SK-N-SH (cell line): Measurements from ENCODE around the gene GOLGA8B. TPM values are rescaled to one million over a fixed set of nuclear protein-coding genes. Genes with fewer than 3 reads are reported as not detected.

Source experiments
- CTCF ChIA-PET: fragments of 300-600, 350-600 bp; formaldehyde crosslinking; extraction: SDS; loops from one replicate; lab custom pipeline; 2021; lab: Yijun Ruan, JAX
- POLR2A ChIA-PET: fragments of 350-600 bp; sonication (Branson Sonifier 250); formaldehyde crosslinking; extraction: SDS; loops from one replicate; lab custom pipeline; 2020; ENCODE audit warnings: antibody characterized with exemption, inconsistent platforms; lab: Yijun Ruan, JAX
- DNase-seq: peaks from one replicate; pipeline ENCODE4 v3.0.0; 2012
- H2AFZ ChIP-seq: fragments of 200-600 bp; sonication (generic); 2 replicates; pipeline ENCODE4 v1.8.1; 2016; ENCODE audit warnings: antibody characterized with exemption, mild to moderate bottlenecking, low read depth
- H3F3A ChIP-seq: fragments of 200-600 bp; sonication (generic); replicated peaks from 2 replicates; pipeline ENCODE3; 2016; ENCODE audit warnings: antibody characterized with exemption, mild to moderate bottlenecking; ENCODE audit not compliant: insufficient read depth
- H3K27ac ChIP-seq, 2 experiments: fragments of 200-500 bp in 1 of 2; fragments of 200-600 bp in 1 of 2; sonication (Bioruptor generic) in 1 of 2; sonication (generic), shearing (Covaris generic) in 1 of 2; 2 replicates each; pipeline versions ENCODE4 v1.5.1 to v1.6.1; 2014 to 2016; ENCODE audit warnings: low read depth in 2 of 2, inconsistent platforms in 1 of 2, low read length in 1 of 2, mild to moderate bottlenecking in 1 of 2, mixed read lengths in 1 of 2
- H3K27me3 ChIP-seq: fragments of 200-600 bp; sonication (generic), shearing (Covaris generic); 2 replicates; pipeline ENCODE4 v1.6.1; 2016; ENCODE audit warnings: mixed run types; ENCODE audit not compliant: insufficient read depth
- H3K36me3 ChIP-seq, 2 experiments: fragments of 200-500 bp in 1 of 2; fragments of 200-600 bp in 1 of 2; sonication (Bioruptor generic) in 1 of 2; sonication (generic) in 1 of 2; replicated peaks in 1 of 2; 2 replicates each; pipeline versions ENCODE3 to v1.5.1; 2014 to 2016; ENCODE audit warnings: low read length in 1 of 2, mild to moderate bottlenecking in 1 of 2; ENCODE audit not compliant: insufficient read depth in 2 of 2, control insufficient read depth in 1 of 2
- H3K4me1 ChIP-seq, 2 experiments: fragments of 200-500 bp in 1 of 2; fragments of 200-600 bp in 1 of 2; sonication (Bioruptor generic) in 1 of 2; sonication (generic), shearing (Covaris generic) in 1 of 2; 2 replicates each; pipeline versions ENCODE4 v1.5.1 to v1.6.1; 2014 to 2016; ENCODE audit warnings: low read depth in 1 of 2, low read length in 1 of 2, mixed run types in 1 of 2; ENCODE audit not compliant: insufficient read depth in 2 of 2, control insufficient read depth in 1 of 2
- H3K4me2 ChIP-seq: fragments of 200-600 bp; sonication (generic), shearing (Covaris generic); 2 replicates; pipeline ENCODE4 v1.6.1; 2017; ENCODE audit warnings: mixed run types
- H3K4me3 ChIP-seq, 2 experiments: fragments of 200-500 bp in 1 of 2; fragments of 200-600 bp in 1 of 2; sonication (Bioruptor generic) in 1 of 2; sonication (generic), shearing (Covaris generic) in 1 of 2; 2 replicates each; pipeline versions ENCODE4 v1.5.1 to v1.8.1; 2014 to 2016; ENCODE audit warnings: low read depth in 2 of 2, inconsistent platforms in 1 of 2, low read length in 1 of 2, mild to moderate bottlenecking in 1 of 2, mixed read lengths in 1 of 2, moderate library complexity in 1 of 2
- H3K79me2 ChIP-seq: fragments of 200-600 bp; sonication (generic); 2 replicates; pipeline ENCODE4 v1.8.1; 2017; ENCODE audit warnings: mild to moderate bottlenecking; ENCODE audit not compliant: insufficient read depth
- H3K9ac ChIP-seq: fragments of 200-600 bp; sonication (generic); 2 replicates; pipeline ENCODE4 v1.6.1; 2017; ENCODE audit warnings: mixed run types
- H3K9me2 ChIP-seq: fragments of 200-600 bp; sonication (generic); 2 replicates; pipeline ENCODE4 v1.6.1; 2017; ENCODE audit warnings: mixed run types
- H3K9me3 ChIP-seq: fragments of 200-600 bp; sonication (generic); 2 replicates; pipeline ENCODE4 v1.6.1; 2017; ENCODE audit warnings: mixed run types, mild to moderate bottlenecking, moderate library complexity
- H4K20me1 ChIP-seq: fragments of 200-600 bp; sonication (generic); 2 replicates; pipeline ENCODE4 v1.6.1; 2017; ENCODE audit warnings: mild to moderate bottlenecking, mixed run types; ENCODE audit not compliant: insufficient read depth
- ELF1 ChIP-seq: IDR thresholded peaks from 2 replicates; pipeline ENCODE4 v1.4.0; 2012
- EP300 ChIP-seq, 2 experiments: IDR thresholded peaks; 2 replicates each; pipeline versions ENCODE4 v1.4.0 to v1.6.1; 2012; ENCODE audit warnings: borderline replicate concordance in 1 of 2, low read depth in 1 of 2, low read length in 1 of 2
- EZH2phosphoT487 ChIP-seq: fragments of 200-600 bp; sonication (generic); IDR thresholded peaks from 2 replicates; pipeline ENCODE4 v1.6.1; 2017; ENCODE audit warnings: low read depth, mixed run types, mild to moderate bottlenecking, antibody characterized with exemption, moderate library complexity, borderline replicate concordance
- FOSL2 ChIP-seq: IDR thresholded peaks from 2 replicates; pipeline ENCODE4 v1.4.0; 2012; ENCODE audit warnings: low read depth, mild to moderate bottlenecking, moderate library complexity, borderline replicate concordance
- GATA2 ChIP-seq: sonication (generic); formaldehyde crosslinking; IDR thresholded peaks from 2 replicates; pipeline ENCODE4 v1.5.0; 2020; ENCODE audit warnings: mild to moderate bottlenecking, missing genetic modification reagents
- MXI1 ChIP-seq: IDR thresholded peaks from 2 replicates; pipeline ENCODE4 v1.6.1; 2012; ENCODE audit warnings: mild to moderate bottlenecking, low read depth, low read length, improper control_type of control experiment
- PBX3 ChIP-seq: IDR thresholded peaks from 2 replicates; pipeline ENCODE4; 2012
- RCOR1 ChIP-seq: fragments of 150-350 bp; IDR thresholded peaks from 2 replicates; pipeline ENCODE4 v1.6.1; 2017; ENCODE audit warnings: antibody characterized with exemption, low read length
- REST ChIP-seq: IDR thresholded peaks from 2 replicates; pipeline ENCODE4 v1.6.1; 2012; ENCODE audit warnings: mild to moderate bottlenecking, low read depth, low read length, moderate library complexity
- RFX5 ChIP-seq: IDR thresholded peaks from 2 replicates; pipeline ENCODE4 v1.6.1; 2012; ENCODE audit warnings: mild to moderate bottlenecking, improper control_type of control experiment, low read length
- RXRA ChIP-seq: IDR thresholded peaks from 2 replicates; pipeline ENCODE4 v1.4.0; 2012; ENCODE audit warnings: low read depth, mild to moderate bottlenecking, borderline replicate concordance
- SMC3 ChIP-seq: IDR thresholded peaks from 2 replicates; pipeline ENCODE4 v1.6.1; 2012; ENCODE audit warnings: low read depth, low read length, improper control_type of control experiment
- WGBS: methylation state at CpG from one replicate; pipeline ENCODE4 v1.1.6; 2017; ENCODE audit warnings: low lambda C conversion rate; 5-methylcytosine and 5-hydroxymethylcytosine counted together
- polyA plus RNA-seq, 3 experiments: library from polyadenylated mRNA; depleted of rRNA; stranded (reverse); fragments of >200 nt; gene quantifications; 2 replicates each; pipeline ENCODE4 v1.2.3, GENCODE V29; 2012
- TF ChIP-seq, protein P1 (sequence below): fragments of 150-350 bp; IDR thresholded peaks from 2 replicates; pipeline ENCODE4 v1.6.1; 2017; ENCODE audit warnings: antibody characterized with exemption, low read length, low read depth, borderline replicate concordance

The GOLGA8B gene
- polyA plus RNA-seq, 1 of the 3 experiments (the other 2 are of a cell fraction): 96.6 TPM

- TF ChIP-seq REST: no peak
- no peak for TF ChIP-seq ELF1
- no peak for TF ChIP-seq RFX5
Observed at GRCh38 chr15:34620814-34621213, 37.4 kb upstream of the GOLGA8B start (continued).

- H4K20me1 ChIP-seq: no peaks in the 10 kb centered on the region
- H3K9me3 ChIP-seq: no peaks in the 10 kb centered on the region
- H3K4me3 ChIP-seq: no peak overlapping the region
- no peak overlapping the region for H3K4me2 ChIP-seq
- no peaks in the 10 kb centered on the region for H3K9me2 ChIP-seq
- H2AFZ ChIP-seq: no peak overlapping the region
- no peaks in the 10 kb centered on the region for H3K27me3 ChIP-seq
- POLR2A ChIA-PET: no interaction called here
- no peaks in the 10 kb centered on the region for H3F3A ChIP-seq
- DNase-seq: no peak
- H3K9ac ChIP-seq: no peak overlapping the region
- CTCF ChIA-PET: interaction anchor here (1.7 to 6.5 kb wide), 5 partner anchors 10 to 302 kb away, joined by 4 to 35 read pairs (median 19); no protein-coding TSS in a partner anchor
- no peaks in the 10 kb centered on the region for H3K36me3 ChIP-seq
- H3K27ac ChIP-seq: no peak overlapping the region
- H3K79me2 ChIP-seq: no peaks in the 10 kb centered on the region
- TF ChIP-seq, protein P1, sequence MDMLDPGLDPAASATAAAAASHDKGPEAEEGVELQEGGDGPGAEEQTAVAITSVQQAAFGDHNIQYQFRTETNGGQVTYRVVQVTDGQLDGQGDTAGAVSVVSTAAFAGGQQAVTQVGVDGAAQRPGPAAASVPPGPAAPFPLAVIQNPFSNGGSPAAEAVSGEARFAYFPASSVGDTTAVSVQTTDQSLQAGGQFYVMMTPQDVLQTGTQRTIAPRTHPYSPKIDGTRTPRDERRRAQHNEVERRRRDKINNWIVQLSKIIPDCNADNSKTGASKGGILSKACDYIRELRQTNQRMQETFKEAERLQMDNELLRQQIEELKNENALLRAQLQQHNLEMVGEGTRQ: no peak
- TF ChIP-seq RXRA (no peak), EP300 (IDR thresholded peaks at IDR 0.05; ENCODE audit: borderline replicate concordance in 1 of 2, low read depth in 1 of 2, low read length in 1 of 2) (no peak), ELF1 (no peak), RCOR1 (no peak), RFX5 (no peak), PBX3 (no peak), MXI1 (no peak), EZH2phosphoT487 (no peak), GATA2 (no peak), FOSL2 (no peak), SMC3 (no peak)
- 0% methylated on average over 1 of the region's 1 CpG for WGBS
- H3K4me1 ChIP-seq: peaks cover 0 to 5% of the 10 kb centered on the region in 2 experiments; a peak in 3 of 4 replicates
Observed at GRCh38 chr15:34620142-34620541, 36.7 kb upstream of the GOLGA8B start.
